Mucosa of descending colon (tissue), 3 donors: Measurements from ENCODE around the gene CFAP61. TPM values are rescaled to one million over a fixed set of nuclear protein-coding genes. Genes with fewer than 3 reads are reported as not detected.
A peak's percentile ranks its signal among the peaks of the same experiment; 100 is the strongest.

ENCODE experiments used
- ATAC-seq: fragments of 200-7000 bp; cut with Tn5 transposase; one replicate; pipeline ENCODE4 v1.9.1; 2020; ENCODE audit warnings: mild to moderate bottlenecking, moderate library complexity
- DNase-seq, 3 donors: peaks; one replicate each; pipeline ENCODE4 v3.0.0-alpha.2; 2020
- H3K36me3 ChIP-seq: fragments of 200-600 bp; one replicate; pipeline ENCODE4 v1.8.0; 2021; ENCODE audit warnings: low read depth, mild to moderate bottlenecking
- H3K4me1 ChIP-seq: fragments of 200-600 bp; one replicate; pipeline ENCODE4 v1.8.0; 2021; ENCODE audit warnings: low read depth, mild to moderate bottlenecking
- H3K4me3 ChIP-seq: fragments of 200-600 bp; one replicate; pipeline ENCODE4 v1.8.0; 2021; ENCODE audit warnings: mild to moderate bottlenecking
- H3K9me3 ChIP-seq: fragments of 200-600 bp; one replicate; pipeline ENCODE4 v1.8.0; 2021; ENCODE audit warnings: mild to moderate bottlenecking
- CTCF ChIP-seq: fragments of 200-600 bp; IDR thresholded peaks from one replicate; pipeline ENCODE4 v1.8.0; 2022; ENCODE audit warnings: antibody characterized with exemption, mild to moderate bottlenecking
- intact Hi-C, 2 donors: fragments of 100-400 bp; cut with DNase I in 1 of 2; cut with micrococcal nuclease in 1 of 2; formaldehyde crosslinking; loops; one replicate each; pipeline versions ENCODE4 v1.11.0 to v1.11.1; 2022; cut with DNase I, micrococcal nuclease
- total RNA-seq, 3 donors: library from RNA; stranded (reverse); fragmentation: NEBNext Ultra II Directional in 2 of 3; extraction: Animal tissue kit (Norgen Biotek cat#: 25700) in 2 of 3; gene quantifications; one replicate each; pipeline versions ENCODE4 v1.2.1 to v1.2.4, GENCODE V29; 2021 to 2023
- donor health status: DM: no; HTN: no; CAD: no; lungs with moderate emphysema.
- donor health status: DM: no; HTN: no; CAD: no.
- donor health status: DM: no; HTN: yes; CAD: no.

CFAP61 gene
- total RNA-seq, 3 donors from 2014 or later: 0.35 to 0.79 TPM; not detected in 1

GRCh38 chr20:20209684-20210083, 157.4 kb downstream of the CFAP61 start:
- no peak for TF ChIP-seq CTCF
- intact Hi-C loops: no loop called here
- no peaks in the 10 kb centered on the region for H3K9me3 ChIP-seq
- peaks cover 13% of the 10 kb centered on the region for H3K4me1 ChIP-seq
- ATAC-seq (no peak), DNase-seq (no peak)
- H3K36me3 ChIP-seq: no peaks in the 10 kb centered on the region
- no peak overlapping the region for H3K4me3 ChIP-seq

DNA sequence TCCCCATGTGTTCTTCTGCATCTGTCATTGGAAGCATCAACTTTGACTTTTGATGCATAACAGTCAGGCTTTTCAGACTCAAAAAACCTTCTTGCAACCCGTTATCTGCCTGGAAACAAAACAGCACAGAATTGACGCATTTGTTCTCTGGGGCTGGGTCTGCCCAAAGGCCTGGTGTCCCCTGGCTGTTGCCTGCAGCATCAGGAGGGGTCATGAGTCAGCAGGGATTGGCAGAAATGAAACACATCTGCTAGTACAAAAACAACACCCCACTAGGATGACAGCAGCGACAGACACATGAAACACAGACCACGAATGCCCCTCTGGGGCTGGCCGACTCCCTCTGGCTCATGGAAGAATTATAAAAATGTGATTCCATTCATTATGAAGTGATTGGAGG, 158.0 kb downstream of the CFAP61 start:
- Histone ChIP-seq H3K4me3 (no peak overlapping the region), H3K4me1 (peaks cover 13% of the 10 kb centered on the region), H3K9me3 (no peaks in the 10 kb centered on the region), H3K36me3 (no peaks in the 10 kb centered on the region)
- ATAC-seq: no peak
- no peak for DNase-seq
- TF ChIP-seq CTCF: no peak
- intact Hi-C loops: no loop called here

- Histone ChIP-seq H3K4me3 (no peak overlapping the region), H3K4me1 (peaks cover 13% of the 10 kb centered on the region), H3K9me3 (no peaks in the 10 kb centered on the region), H3K36me3 (no peaks in the 10 kb centered on the region)
- intact Hi-C loops: no loop called here
- DNase-seq (peak in 2 of 3 donors; percentile 34 to 45), ATAC-seq (no peak)
- TF ChIP-seq CTCF: no peak
Observed at GRCh38 chr20:20210943-20211273, 158.6 kb downstream of the CFAP61 start.

GRCh38 chr20:20211274-20211987, 159.1 kb downstream of the CFAP61 start:
- H3K4me1 ChIP-seq: peaks cover 13% of the 10 kb centered on the region
- no peak overlapping the region for H3K4me3 ChIP-seq
- H3K36me3 ChIP-seq: no peaks in the 10 kb centered on the region
- H3K9me3 ChIP-seq: no peaks in the 10 kb centered on the region
- intact Hi-C loops: no loop called here
- ATAC-seq (peak; percentile 94), DNase-seq (peak in 2 of 3 donors; percentile 40 to 46)
- TF ChIP-seq CTCF: no peak

- DNase-seq (no peak), ATAC-seq (peak; percentile 4)
- intact Hi-C loops: no loop called here
- H3K4me3 ChIP-seq: no peak overlapping the region
- peaks cover 15% of the 10 kb centered on the region for H3K4me1 ChIP-seq
- no peaks in the 10 kb centered on the region for H3K36me3 ChIP-seq
- no peak for TF ChIP-seq CTCF
- H3K9me3 ChIP-seq: no peaks in the 10 kb centered on the region
Observed at GRCh38 chr20:20211988-20212518, 159.7 kb downstream of the CFAP61 start.
